Measurements from ENCODE around the gene DLG3. TPM values are rescaled to one million over a fixed set of nuclear protein-coding genes. Genes with fewer than 3 reads are reported as not detected.

DLG3 gene
- total RNA-seq, 4 donors from 2014 or later, result 5.0 to 14.5 (median 10.4) TPM

DNA sequence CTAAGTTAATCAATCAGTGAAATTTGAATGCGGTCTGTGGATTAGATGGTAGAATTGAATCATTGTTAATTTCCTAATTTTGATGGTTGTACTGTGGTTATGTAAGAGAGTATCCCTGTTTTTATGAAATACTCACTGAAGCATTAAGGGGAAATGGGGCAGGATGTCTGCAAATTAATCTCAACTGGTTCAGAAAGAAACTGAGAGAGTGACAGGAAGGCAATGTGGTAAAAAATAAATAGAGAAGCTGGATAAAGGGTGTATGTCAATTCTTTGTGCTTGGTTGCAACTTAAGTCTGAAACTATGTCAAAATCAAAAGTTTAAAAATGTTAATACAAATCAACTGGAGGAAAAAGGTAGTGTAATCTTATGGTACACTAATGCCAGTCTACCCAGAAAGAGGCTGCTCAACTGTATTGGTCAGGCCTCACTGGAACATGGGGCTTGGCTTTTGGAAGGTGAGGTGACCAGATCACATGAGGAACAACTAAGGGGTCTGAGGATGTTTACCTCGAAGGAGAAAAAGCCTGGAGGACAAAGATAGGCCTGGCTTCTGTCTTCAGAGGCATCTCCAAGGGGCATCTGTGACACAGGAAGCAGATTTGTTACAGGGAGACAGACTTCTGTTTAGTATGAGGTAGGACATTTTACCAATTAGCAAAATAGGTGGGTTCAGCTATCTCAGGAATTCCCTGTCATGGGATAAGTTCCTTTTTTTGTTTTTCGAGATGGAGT, 83.1 kb downstream of the DLG3 start:
- 54 to 83% methylated on average over 3 of the region's 3 CpGs for WGBS, 2 donors
- H3K27me3 ChIP-seq, result no peaks in the 10 kb centered on the region
- H3K4me3 ChIP-seq, result no peak overlapping the region
- H3K4me1 ChIP-seq, result no peaks in the 10 kb centered on the region
- no peaks in the 10 kb centered on the region for H3K36me3 ChIP-seq
- H3K9me3 ChIP-seq, result no peaks in the 10 kb centered on the region
- TF ChIP-seq, protein P1, sequence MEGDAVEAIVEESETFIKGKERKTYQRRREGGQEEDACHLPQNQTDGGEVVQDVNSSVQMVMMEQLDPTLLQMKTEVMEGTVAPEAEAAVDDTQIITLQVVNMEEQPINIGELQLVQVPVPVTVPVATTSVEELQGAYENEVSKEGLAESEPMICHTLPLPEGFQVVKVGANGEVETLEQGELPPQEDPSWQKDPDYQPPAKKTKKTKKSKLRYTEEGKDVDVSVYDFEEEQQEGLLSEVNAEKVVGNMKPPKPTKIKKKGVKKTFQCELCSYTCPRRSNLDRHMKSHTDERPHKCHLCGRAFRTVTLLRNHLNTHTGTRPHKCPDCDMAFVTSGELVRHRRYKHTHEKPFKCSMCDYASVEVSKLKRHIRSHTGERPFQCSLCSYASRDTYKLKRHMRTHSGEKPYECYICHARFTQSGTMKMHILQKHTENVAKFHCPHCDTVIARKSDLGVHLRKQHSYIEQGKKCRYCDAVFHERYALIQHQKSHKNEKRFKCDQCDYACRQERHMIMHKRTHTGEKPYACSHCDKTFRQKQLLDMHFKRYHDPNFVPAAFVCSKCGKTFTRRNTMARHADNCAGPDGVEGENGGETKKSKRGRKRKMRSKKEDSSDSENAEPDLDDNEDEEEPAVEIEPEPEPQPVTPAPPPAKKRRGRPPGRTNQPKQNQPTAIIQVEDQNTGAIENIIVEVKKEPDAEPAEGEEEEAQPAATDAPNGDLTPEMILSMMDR (IDR thresholded peaks at IDR 0.05), result no peak
- TF ChIP-seq POLR2A (IDR thresholded peaks at IDR 0.05) (no peak), EP300 (IDR thresholded peaks at IDR 0.05) (no peak)
- DNase-seq (ENCODE audit: low spot score in 2 of 2), result no peak
- no peak overlapping the region for H3K27ac ChIP-seq

DNA sequence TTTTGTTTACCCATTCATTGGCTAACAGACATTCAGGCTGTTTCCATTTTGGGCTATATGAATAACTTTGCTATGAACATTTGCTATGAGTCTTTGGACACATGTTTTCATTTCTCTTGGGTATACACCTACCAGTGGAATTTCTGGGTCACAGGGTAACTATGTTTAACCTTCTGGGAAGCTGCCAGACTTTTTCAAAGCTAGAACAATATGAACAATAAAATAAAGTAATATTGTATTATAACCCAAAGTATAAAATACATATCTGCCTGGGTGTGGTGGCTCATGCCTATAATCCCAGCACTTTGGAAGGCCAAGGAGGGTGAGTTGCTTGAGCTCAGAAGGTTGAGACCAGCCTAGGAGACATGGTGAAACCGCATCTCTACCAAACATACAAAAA, 90.6 kb downstream of the DLG3 start:
- no peaks in the 10 kb centered on the region for H3K36me3 ChIP-seq
- H3K27me3 ChIP-seq, result peaks cover 0 to 4% of the 10 kb centered on the region in 2 donors
- H3K27ac ChIP-seq, result no peak overlapping the region
- no peak overlapping the region for H3K4me3 ChIP-seq
- H3K4me1 ChIP-seq, result no peaks in the 10 kb centered on the region
- WGBS, 2 donors, result 55 to 75% methylated on average over 1 of the region's 1 CpG
- H3K9me3 ChIP-seq, result no peaks in the 10 kb centered on the region
- no peak for DNase-seq (ENCODE audit: low spot score in 2 of 2)
- no peak for TF ChIP-seq EP300 (IDR thresholded peaks at IDR 0.05)
- TF ChIP-seq, protein P1 (IDR thresholded peaks at IDR 0.05), result no peak
- no peak for TF ChIP-seq POLR2A (IDR thresholded peaks at IDR 0.05)

DNA sequence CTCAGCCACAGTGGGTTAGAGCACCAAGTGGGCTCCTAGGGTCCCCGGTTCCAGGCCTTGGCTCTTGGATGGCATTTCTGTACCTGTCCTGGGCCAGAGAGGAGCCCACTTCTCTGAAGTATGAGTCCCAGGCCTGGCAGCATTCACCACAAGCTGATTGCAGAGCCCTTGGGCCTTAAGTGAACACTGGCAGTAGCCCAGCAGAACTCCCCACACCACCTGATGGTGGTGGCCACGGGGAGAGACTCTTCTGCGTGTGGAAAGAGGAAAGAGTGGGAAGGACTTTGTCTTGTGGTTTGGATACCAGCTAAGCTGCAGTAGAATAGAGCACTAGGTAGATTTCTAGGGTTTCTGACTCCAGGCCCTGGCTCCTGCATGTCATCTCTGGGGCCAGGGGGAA, 104.8 kb downstream of the DLG3 start:
- Histone ChIP-seq H3K4me3 (no peak overlapping the region), H3K27ac (no peak overlapping the region), H3K36me3 (no peaks in the 10 kb centered on the region), H3K4me1 (peaks cover 0 to 5% (median under 1%) of the 10 kb centered on the region in 4 donors), H3K9me3 (no peaks in the 10 kb centered on the region), H3K27me3 (peaks cover 0 to 5% of the 10 kb centered on the region in 2 donors)
- TF ChIP-seq, protein P1 (IDR thresholded peaks at IDR 0.05), result no peak
- TF ChIP-seq POLR2A (IDR thresholded peaks at IDR 0.05), result no peak
- no peak for TF ChIP-seq EP300 (IDR thresholded peaks at IDR 0.05)
- DNase-seq (ENCODE audit: low spot score in 2 of 2), result no peak
- WGBS, 2 donors, result 71% methylated on average over 3 of the region's 3 CpGs; no CpG with 5 or more reads in 1 of the 2 donors

DNA sequence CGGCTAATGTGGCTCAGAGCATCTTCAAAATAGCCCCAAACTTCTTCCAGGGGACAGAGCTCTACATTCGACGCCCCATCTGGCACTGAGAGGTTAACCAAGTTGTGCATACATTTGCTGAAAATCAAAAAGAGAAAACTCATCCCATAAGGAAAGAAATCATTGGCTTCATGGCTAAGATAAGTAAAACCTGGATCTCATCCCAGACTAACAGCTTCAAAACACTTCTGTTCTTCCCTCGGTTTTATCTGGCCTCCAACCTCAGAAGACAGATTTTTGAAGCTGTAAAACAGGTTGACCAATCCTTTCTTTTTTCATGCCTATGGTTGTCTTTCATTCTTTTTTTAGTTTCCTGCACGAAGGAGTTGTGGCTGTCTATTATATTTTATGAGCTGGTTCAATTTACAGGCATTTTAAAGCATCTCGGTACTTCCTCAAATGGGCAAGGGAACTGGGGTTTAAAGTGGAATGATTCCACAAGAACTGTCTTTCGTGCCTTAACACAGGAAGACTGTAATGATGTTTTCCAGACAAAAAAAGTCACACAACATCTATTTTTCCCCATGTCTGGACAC, 107.6 kb downstream of the DLG3 start:
- Histone ChIP-seq H3K36me3 (no peaks in the 10 kb centered on the region), H3K4me1 (peaks cover 0 to 5% (median 2%) of the 10 kb centered on the region in 4 donors), H3K9me3 (no peaks in the 10 kb centered on the region), H3K27me3 (peaks cover 0 to 5% of the 10 kb centered on the region in 2 donors), H3K27ac (no peak overlapping the region), H3K4me3 (no peak overlapping the region)
- DNase-seq (ENCODE audit: low spot score in 2 of 2), result no peak
- 35 to 42% methylated on average over 7 of the region's 7 CpGs for WGBS, 2 donors
- TF ChIP-seq POLR2A (IDR thresholded peaks at IDR 0.05), result no peak
- TF ChIP-seq EP300 (IDR thresholded peaks at IDR 0.05), result no peak
- TF ChIP-seq, protein P1 (IDR thresholded peaks at IDR 0.05), result no peak

DNA sequence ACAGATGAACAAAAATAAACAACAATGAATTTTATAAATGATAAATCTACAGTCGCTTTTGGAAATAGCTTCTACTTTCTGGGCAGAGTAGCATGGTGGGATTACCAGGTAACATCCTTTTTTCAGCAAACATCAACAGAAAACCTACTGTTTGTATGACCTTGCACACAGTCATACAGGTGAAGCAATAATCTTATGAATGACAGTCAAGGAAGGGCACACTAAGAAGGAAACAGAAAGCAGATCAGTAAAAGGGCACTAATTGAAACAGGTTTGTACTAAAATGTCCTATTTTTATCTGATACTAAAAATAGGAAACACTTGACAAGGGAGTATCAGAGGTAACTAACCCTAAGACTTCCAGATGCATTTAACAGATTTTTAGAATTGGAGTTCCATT, 108.9 kb downstream of the DLG3 start:
- Histone ChIP-seq H3K27me3 (peaks cover 0 to 5% of the 10 kb centered on the region in 2 donors), H3K4me1 (peaks cover 0 to 5% (median 2%) of the 10 kb centered on the region in 4 donors), H3K9me3 (no peaks in the 10 kb centered on the region), H3K27ac (no peak overlapping the region), H3K4me3 (no peak overlapping the region), H3K36me3 (no peaks in the 10 kb centered on the region)
- WGBS, 2 donors, result 78 to 94% methylated on average over 1 of the region's 1 CpG
- no peak for TF ChIP-seq POLR2A (IDR thresholded peaks at IDR 0.05)
- TF ChIP-seq EP300 (IDR thresholded peaks at IDR 0.05), result no peak
- TF ChIP-seq, protein P1 (IDR thresholded peaks at IDR 0.05), result no peak
- DNase-seq (ENCODE audit: low spot score in 2 of 2), result no peak

Measured in tibial nerve (tissue), 4 donors.